Measurements from ENCODE around the gene AMELY. TPM values are rescaled to one million over a fixed set of nuclear protein-coding genes. Genes with fewer than 3 reads are reported as not detected.

Gene AMELY
- total RNA-seq, 1 experiment from 2014 or later: not detected

DNA sequence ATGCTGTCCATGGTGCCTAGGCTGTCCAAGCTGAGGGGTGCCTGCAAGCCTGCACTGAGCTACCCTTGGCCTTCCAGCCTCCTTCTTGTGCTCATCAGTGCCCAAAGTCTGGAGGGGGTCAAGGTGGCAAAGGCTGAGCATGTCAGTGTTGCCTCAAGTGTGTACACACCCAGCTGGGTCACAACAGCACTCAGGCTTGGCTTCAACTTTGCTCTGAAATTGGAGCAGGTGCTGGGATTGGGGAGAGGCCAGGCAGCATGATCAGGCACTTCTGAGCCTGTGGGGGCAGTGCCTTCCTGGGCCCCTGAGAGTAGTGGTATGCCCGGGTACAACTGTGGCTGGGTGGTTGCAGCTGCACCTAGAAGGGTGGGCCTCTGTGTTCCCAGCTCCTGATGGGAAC, 17.7 kb upstream of the AMELY start:
- no peaks in the 10 kb centered on the region for H3K9me3 Mint-ChIP-seq (ENCODE audit: unreplicated experiment)
- no TSS peak for BruUV-seq (replicated peaks)
- no peaks in the 10 kb centered on the region for H3K27me3 Mint-ChIP-seq (ENCODE audit: insufficient read depth, unreplicated experiment)
- H3K4me1 Mint-ChIP-seq (ENCODE audit: low read depth, unreplicated experiment): no peaks in the 10 kb centered on the region
- POLR2A ChIA-PET: no interaction called here
- TF ChIP-seq, protein P1, sequence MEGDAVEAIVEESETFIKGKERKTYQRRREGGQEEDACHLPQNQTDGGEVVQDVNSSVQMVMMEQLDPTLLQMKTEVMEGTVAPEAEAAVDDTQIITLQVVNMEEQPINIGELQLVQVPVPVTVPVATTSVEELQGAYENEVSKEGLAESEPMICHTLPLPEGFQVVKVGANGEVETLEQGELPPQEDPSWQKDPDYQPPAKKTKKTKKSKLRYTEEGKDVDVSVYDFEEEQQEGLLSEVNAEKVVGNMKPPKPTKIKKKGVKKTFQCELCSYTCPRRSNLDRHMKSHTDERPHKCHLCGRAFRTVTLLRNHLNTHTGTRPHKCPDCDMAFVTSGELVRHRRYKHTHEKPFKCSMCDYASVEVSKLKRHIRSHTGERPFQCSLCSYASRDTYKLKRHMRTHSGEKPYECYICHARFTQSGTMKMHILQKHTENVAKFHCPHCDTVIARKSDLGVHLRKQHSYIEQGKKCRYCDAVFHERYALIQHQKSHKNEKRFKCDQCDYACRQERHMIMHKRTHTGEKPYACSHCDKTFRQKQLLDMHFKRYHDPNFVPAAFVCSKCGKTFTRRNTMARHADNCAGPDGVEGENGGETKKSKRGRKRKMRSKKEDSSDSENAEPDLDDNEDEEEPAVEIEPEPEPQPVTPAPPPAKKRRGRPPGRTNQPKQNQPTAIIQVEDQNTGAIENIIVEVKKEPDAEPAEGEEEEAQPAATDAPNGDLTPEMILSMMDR (IDR thresholded peaks at IDR 0.05; ENCODE audit: insufficient read depth in 1 of 2, low read depth in 1 of 2, low read length in 1 of 2, severe bottlenecking in 1 of 2, unreplicated experiment in 1 of 2): no peak
- H3K4me1 ChIP-seq: no peaks in the 10 kb centered on the region
- H3K27me3 ChIP-seq (replicated peaks; ENCODE audit: control insufficient read depth, insufficient read depth, low read length): no peaks in the 10 kb centered on the region
- no peaks in the 10 kb centered on the region for H3K36me3 ChIP-seq (ENCODE audit: control insufficient read depth, insufficient read depth, low read length)
- no peak for DNase-seq
- CTCF ChIA-PET: no interaction called here
- no peak overlapping the region for H3K4me3 ChIP-seq (ENCODE audit: low read depth, low read length)
- H3K36me3 Mint-ChIP-seq (ENCODE audit: insufficient read depth, unreplicated experiment): no peaks in the 10 kb centered on the region
- H3K9me3 ChIP-seq: no peaks in the 10 kb centered on the region
- intact Hi-C loops (cut with micrococcal nuclease; ENCODE audit: unreplicated experiment): no loop called here
- no peak overlapping the region for H3K4me3 Mint-ChIP-seq (ENCODE audit: unreplicated experiment)
- H3K27ac Mint-ChIP-seq (ENCODE audit: unreplicated experiment): no peak overlapping the region

DNA sequence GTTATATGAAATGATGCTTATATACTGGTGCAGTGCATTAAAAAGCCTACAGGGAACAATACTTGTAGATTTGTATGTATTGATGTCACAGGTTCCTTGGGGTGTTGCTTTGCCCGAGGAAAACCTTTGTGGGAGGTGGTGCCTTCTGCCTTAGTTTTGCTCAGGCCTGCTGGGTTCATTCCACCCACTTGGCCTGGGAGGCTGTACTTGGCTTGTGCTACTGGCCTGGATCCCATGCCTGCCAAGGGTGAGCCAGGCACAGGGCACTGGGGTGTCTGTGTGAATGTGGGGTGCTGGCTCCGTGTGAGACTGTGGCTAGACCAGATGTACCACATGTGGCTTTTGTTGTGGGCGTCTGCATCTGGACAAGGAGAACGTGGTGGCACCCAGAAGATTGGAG, 16.7 kb upstream of the AMELY start:
- H3K27ac Mint-ChIP-seq (ENCODE audit: unreplicated experiment): no peak overlapping the region
- TF ChIP-seq, protein P1 (IDR thresholded peaks at IDR 0.05; ENCODE audit: insufficient read depth in 1 of 2, low read depth in 1 of 2, low read length in 1 of 2, severe bottlenecking in 1 of 2, unreplicated experiment in 1 of 2): no peak
- H3K36me3 ChIP-seq (ENCODE audit: control insufficient read depth, insufficient read depth, low read length): no peaks in the 10 kb centered on the region
- ChIA-PET CTCF (no interaction called here), POLR2A (no interaction called here)
- H3K27me3 ChIP-seq (replicated peaks; ENCODE audit: control insufficient read depth, insufficient read depth, low read length): no peaks in the 10 kb centered on the region
- H3K9me3 Mint-ChIP-seq (ENCODE audit: unreplicated experiment): no peaks in the 10 kb centered on the region
- no peaks in the 10 kb centered on the region for H3K4me1 ChIP-seq
- no peaks in the 10 kb centered on the region for H3K27me3 Mint-ChIP-seq (ENCODE audit: insufficient read depth, unreplicated experiment)
- H3K4me3 ChIP-seq (ENCODE audit: low read depth, low read length): no peak overlapping the region
- no peaks in the 10 kb centered on the region for H3K36me3 Mint-ChIP-seq (ENCODE audit: insufficient read depth, unreplicated experiment)
- no TSS peak for BruUV-seq (replicated peaks)
- H3K4me1 Mint-ChIP-seq (ENCODE audit: low read depth, unreplicated experiment): no peaks in the 10 kb centered on the region
- intact Hi-C loops (cut with micrococcal nuclease; ENCODE audit: unreplicated experiment): no loop called here
- no peaks in the 10 kb centered on the region for H3K9me3 ChIP-seq
- no peak for DNase-seq
- H3K4me3 Mint-ChIP-seq (ENCODE audit: unreplicated experiment): no peak overlapping the region

DNA sequence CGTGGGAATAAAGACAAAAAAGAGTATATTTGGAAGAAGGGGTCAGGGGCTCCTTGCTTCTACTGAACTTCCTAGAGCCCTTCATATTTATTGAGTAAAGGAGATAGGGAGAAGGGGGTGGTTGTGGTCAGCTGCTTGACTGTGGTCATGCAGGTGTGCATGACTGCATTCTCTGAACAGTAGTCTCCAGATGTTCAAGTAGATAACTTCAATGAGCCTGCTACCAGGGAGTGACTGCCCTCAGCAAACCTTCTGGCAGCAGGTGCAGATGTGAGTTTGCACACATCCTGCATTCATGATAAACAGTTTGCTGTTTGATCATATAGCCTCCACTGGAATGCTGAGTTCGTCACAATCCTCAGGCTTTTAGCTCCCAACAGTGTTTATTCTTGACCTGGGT, 9.5 kb upstream of the AMELY start:
- no peak for DNase-seq
- H3K36me3 ChIP-seq (ENCODE audit: control insufficient read depth, insufficient read depth, low read length): no peaks in the 10 kb centered on the region
- TF ChIP-seq, protein P1 (IDR thresholded peaks at IDR 0.05; ENCODE audit: insufficient read depth in 1 of 2, low read depth in 1 of 2, low read length in 1 of 2, severe bottlenecking in 1 of 2, unreplicated experiment in 1 of 2): no peak
- no peaks in the 10 kb centered on the region for H3K36me3 Mint-ChIP-seq (ENCODE audit: insufficient read depth, unreplicated experiment)
- H3K4me1 Mint-ChIP-seq (ENCODE audit: low read depth, unreplicated experiment): no peaks in the 10 kb centered on the region
- ChIA-PET POLR2A (no interaction called here), CTCF (no interaction called here)
- no TSS peak for BruUV-seq (replicated peaks)
- H3K4me3 ChIP-seq (ENCODE audit: low read depth, low read length): no peak overlapping the region
- H3K9me3 Mint-ChIP-seq (ENCODE audit: unreplicated experiment): no peaks in the 10 kb centered on the region
- no peak overlapping the region for H3K27ac Mint-ChIP-seq (ENCODE audit: unreplicated experiment)
- H3K4me1 ChIP-seq: no peaks in the 10 kb centered on the region
- H3K4me3 Mint-ChIP-seq (ENCODE audit: unreplicated experiment): no peak overlapping the region
- H3K27me3 Mint-ChIP-seq (ENCODE audit: insufficient read depth, unreplicated experiment): no peaks in the 10 kb centered on the region
- H3K9me3 ChIP-seq: no peaks in the 10 kb centered on the region
- H3K27me3 ChIP-seq (replicated peaks; ENCODE audit: control insufficient read depth, insufficient read depth, low read length): no peaks in the 10 kb centered on the region
- intact Hi-C loops (cut with micrococcal nuclease; ENCODE audit: unreplicated experiment): no loop called here

Data from Caco-2 (cell line).